Mammary epithelial cell (primary cell): ENCODE measurements around the gene SMAD2.

Source experiments
- EZH2 ChIP-seq: IDR thresholded peaks from 2 replicates; pipeline ENCODE4 v1.6.1; 2012; ENCODE audit warnings: low read length, inconsistent platforms, borderline replicate concordance
- TF ChIP-seq, protein P1 (sequence below), 2 donors: IDR thresholded peaks in 1 of 2; conservative IDR thresholded peaks in 1 of 2; 2 replicates each; pipeline ENCODE4 v1.5.1; 2011 to 2012; ENCODE audit warnings: inconsistent platforms in 2 of 2, low read length in 2 of 2, mild to moderate bottlenecking in 2 of 2, control low read depth in 1 of 2, low read depth in 1 of 2; ENCODE audit not compliant: insufficient read depth in 1 of 2; ENCODE audit errors: extremely low read depth in 1 of 2

GRCh38 chr18:47873625-47874024 lies 56.8 kb downstream of the SMAD2 start:
- TF ChIP-seq, protein P1, sequence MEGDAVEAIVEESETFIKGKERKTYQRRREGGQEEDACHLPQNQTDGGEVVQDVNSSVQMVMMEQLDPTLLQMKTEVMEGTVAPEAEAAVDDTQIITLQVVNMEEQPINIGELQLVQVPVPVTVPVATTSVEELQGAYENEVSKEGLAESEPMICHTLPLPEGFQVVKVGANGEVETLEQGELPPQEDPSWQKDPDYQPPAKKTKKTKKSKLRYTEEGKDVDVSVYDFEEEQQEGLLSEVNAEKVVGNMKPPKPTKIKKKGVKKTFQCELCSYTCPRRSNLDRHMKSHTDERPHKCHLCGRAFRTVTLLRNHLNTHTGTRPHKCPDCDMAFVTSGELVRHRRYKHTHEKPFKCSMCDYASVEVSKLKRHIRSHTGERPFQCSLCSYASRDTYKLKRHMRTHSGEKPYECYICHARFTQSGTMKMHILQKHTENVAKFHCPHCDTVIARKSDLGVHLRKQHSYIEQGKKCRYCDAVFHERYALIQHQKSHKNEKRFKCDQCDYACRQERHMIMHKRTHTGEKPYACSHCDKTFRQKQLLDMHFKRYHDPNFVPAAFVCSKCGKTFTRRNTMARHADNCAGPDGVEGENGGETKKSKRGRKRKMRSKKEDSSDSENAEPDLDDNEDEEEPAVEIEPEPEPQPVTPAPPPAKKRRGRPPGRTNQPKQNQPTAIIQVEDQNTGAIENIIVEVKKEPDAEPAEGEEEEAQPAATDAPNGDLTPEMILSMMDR (conservative IDR thresholded peaks at IDR 0.05 in 1 of 2, IDR thresholded peaks at IDR 0.05 in 1 of 2; ENCODE audit: extremely low read depth in 1 of 2, insufficient read depth in 1 of 2, low read depth in 1 of 2, low read length in 2 of 2), result no peak
- no peak for TF ChIP-seq EZH2
